ENCODE measurements around the gene SPTBN5.

- TF ChIP-seq CTCF (IDR thresholded peaks at IDR 0.05) (no peak), POLR2A (IDR thresholded peaks at IDR 0.05) (no peak)
These were observed 38.2 kb upstream of the SPTBN5 start for GRCh38 chr15:41932101-41932500.

Measured in Peyer's patch (tissue), 4 donors.